ENCODE data around the gene TTC21B. TPM values are rescaled to one million over a fixed set of nuclear protein-coding genes. Genes with fewer than 3 reads are reported as not detected.

The TTC21B gene
- 106 and 107 TPM in 2 replicates for total RNA-seq (2013; cell fraction: nucleolus; rRNA removed)
- total RNA-seq (2014; rRNA removed) (14.4 and 17.1 TPM in 2 replicates), total RNA-seq (2014; rRNA removed; fragmentation: Illumina TruSeq; extraction: Trizol) (17.4 and 20.3 TPM in 2 replicates), total RNA-seq (2021) (9.8 and 13.4 TPM in 2 replicates), polyA plus RNA-seq (2011; rRNA removed) (22.4 and 33.8 TPM in 2 replicates), polyA plus RNA-seq (2014; fragmentation: Illumina TruSeq; extraction: Trizol) (8.1 and 9.4 TPM in 2 replicates), polyA plus RNA-seq (2014; fragmentation: Nextera tagmentation; extraction: Ambion mirVana) (1 to 10 TPM; 2.7 to 3.5 TPM), polyA plus RNA-seq (2014; rRNA removed) (8.8 and 13.2 TPM in 2 replicates), polyA plus RNA-seq (2016; fragmentation: Nextera tagmentation; extraction: Ambion mirVana) (1 to 10 TPM; 9.3 to 9.4 TPM), polyA minus RNA-seq (2011; rRNA and poly(A)+ RNA removed) (24.4 and 37.1 TPM in 2 replicates), Bru-seq, nascent RNA (percentile 77 among the genes with signal in this experiment), BruChase-seq, experiment 1, labeled RNA remaining after a 6-hour chase (percentile 72 among the genes with signal in this experiment), BruChase-seq, experiment 2, labeled RNA remaining after a 2-hour chase (percentile 80 among the genes with signal in this experiment)
- polyA plus RNA-seq (2011; ENCODE audit: low read depth): 3.6 TPM
- 8.2 and 11.1 TPM in 2 replicates for polyA plus RNA-seq (2011; cell fraction: cytosol; rRNA removed)
- polyA plus RNA-seq (2011; cell fraction: nucleus; rRNA removed): 25.1 and 26.7 TPM in 2 replicates
- polyA plus RNA-seq (2012): 5.3 and 6.9 TPM in 2 replicates
- 6.8 and 7.8 TPM in 2 replicates for polyA minus RNA-seq (2011; cell fraction: cytosol; rRNA and poly(A)+ RNA removed)
- 34.2 and 44.8 TPM in 2 replicates for polyA minus RNA-seq (2011; cell fraction: nucleus; rRNA and poly(A)+ RNA removed)
- long read RNA-seq, experiment 1, full-length matches to known transcripts: 3 of 3 reads
- long read RNA-seq, experiment 1, partial matches to known transcripts: 0 of 3 reads
- long read RNA-seq, experiment 1, other reads (novel, unspliced or antisense): 0 of 3 reads
- long read RNA-seq, experiment 2, partial matches to known transcripts: 16 of 23 reads
- long read RNA-seq, experiment 2, other reads (novel, unspliced or antisense): 4 of 23 reads

DNA sequence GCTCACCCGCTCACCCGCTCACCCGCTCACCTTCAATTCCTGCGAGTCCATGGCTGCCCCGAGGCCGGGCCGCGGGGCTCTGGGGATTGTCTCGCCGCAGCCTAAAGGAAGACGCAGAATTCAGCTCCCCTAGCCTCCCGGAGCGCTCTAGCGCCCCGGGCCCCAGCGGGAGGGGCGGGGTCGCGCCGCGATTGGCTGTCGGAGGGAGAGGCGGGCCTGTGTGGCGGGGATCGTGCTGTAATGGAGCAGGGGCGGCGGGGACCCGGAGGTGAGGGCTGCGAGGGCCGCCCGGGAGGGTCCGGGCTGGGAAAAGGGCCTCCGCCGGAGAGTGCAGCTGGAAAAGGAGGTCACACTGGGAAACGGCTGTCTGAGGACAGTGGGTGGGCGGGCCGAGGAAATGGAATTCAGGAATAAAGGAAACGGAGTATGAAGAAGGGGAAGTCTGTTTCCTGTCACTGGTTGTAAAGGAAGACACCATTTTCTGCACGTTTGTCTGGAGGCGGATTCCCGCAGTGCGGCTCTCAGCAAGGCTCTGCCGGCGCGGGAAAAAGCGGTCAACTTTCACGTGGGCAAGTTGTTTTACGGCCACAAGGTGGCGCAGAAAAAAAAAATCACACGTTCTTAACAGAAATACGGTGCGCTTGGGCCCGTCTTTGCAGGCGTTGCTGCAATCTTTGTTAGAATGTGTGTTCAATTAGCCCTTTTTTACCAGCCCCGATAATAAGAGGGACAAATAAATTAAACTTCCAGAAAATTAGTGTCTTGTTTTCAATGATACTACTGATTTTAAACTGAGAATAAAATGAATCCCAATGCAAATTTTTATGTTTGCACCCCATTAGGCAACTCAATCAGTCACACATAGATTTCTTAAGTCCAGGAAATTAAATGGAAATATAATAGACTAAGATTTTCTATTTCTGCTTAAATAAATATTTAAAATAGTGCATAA lies at the start of gene TTC21B:
TTC21B (minus strand) TSS at position 122 of the 952 bp plus-strand sequence; CDS start at position 51, 71 bp downstream.
- ATAC-seq: peak; percentile 97
- BruUV-seq (replicated peaks): no TSS peak
- peak; percentile 64 for DNase-seq (ENCODE audit: low read depth, low spot score)
- peak; percentile 97 for FAIRE-seq
- Histone ChIP-seq H3K79me2 (ENCODE audit: control insufficient read depth, insufficient read depth, low read length) (peaks cover 21% of the 10 kb centered on the region), H4K20me1 (ENCODE audit: control insufficient read depth, insufficient read depth) (no peaks in the 10 kb centered on the region), H3K27me3 (replicated peaks in 1 of 2; ENCODE audit: control insufficient read depth in 2 of 2, insufficient read depth in 2 of 2, low read length in 1 of 2) (no peaks in the 10 kb centered on the region), H2AFZ (ENCODE audit: control insufficient read depth, low read depth, low read length) (peak within 1 kb of the TSS; percentile 99), H3K4me3 (peak within 1 kb of the TSS; percentile 81), H3K36me3 (ENCODE audit: control insufficient read depth in 2 of 2, insufficient read depth in 2 of 2, low read length in 1 of 2) (no peaks in the 10 kb centered on the region), H3K27ac (ENCODE audit: control insufficient read depth, insufficient read depth) (peak within 1 kb of the TSS; percentile 78), H3K4me2 (ENCODE audit: control insufficient read depth, insufficient read depth) (peak within 1 kb of the TSS; percentile 79), H3K9me3 (replicated peaks; ENCODE audit: control insufficient read depth, insufficient read depth, low read length) (no peaks in the 10 kb centered on the region), H3K9ac (ENCODE audit: control insufficient read depth, insufficient read depth, low read length) (peak within 1 kb of the TSS; percentile 82), H3K4me1 (ENCODE audit: control insufficient read depth, insufficient read depth, low read length) (no peaks in the 10 kb centered on the region; the same call in 1 of the 2 replicates)
- intact Hi-C loops (cut with micrococcal nuclease; ENCODE audit: unreplicated experiment) (loop anchor here (1.0 to 5.0 kb wide), 2 partner anchors 77 to 174 kb away; partner anchors contain the start of gene SCN1A), in situ Hi-C loops (cut with MboI) (no loop called here)
- ChIA-PET RAD21 (ENCODE audit: unreplicated experiment) (interaction anchor here (0.7 to 1.8 kb wide), 7 partner anchors 9 to 504 kb away, joined by 3 to 8 read pairs (median 3); partner anchors contain the start of gene SCN1A), SMC1A (ENCODE audit: uncharacterized antibody, unreplicated experiment) (interaction anchor here (0.8 to 2.5 kb wide), 8 partner anchors 9 to 174 kb away, joined by 3 to 8 read pairs (median 3); no protein-coding TSS in a partner anchor), CTCF (interaction anchor here (0.6 to 3.9 kb wide), 9 partner anchors 9 to 813 kb away, joined by 3 to 17 read pairs (median 4); partner anchors contain the start of gene SCN1A), POLR2A (interaction anchor here (0.6 to 1.1 kb wide), 3 partner anchors 12 to 536 kb away, joined by 4 read pairs; no protein-coding TSS in a partner anchor)
- WGBS (ENCODE audit: insufficient coverage, insufficient replicate concordance, low lambda C conversion rate, missing lambda C conversion rate): under 1% methylated on average over 42 of the region's 55 CpGs
- TF ChIP-seq ZZZ3 (IDR thresholded peaks at IDR 0.05; ENCODE audit: control insufficient read depth, insufficient read length, low read depth) (no peak), MTA3 (IDR thresholded peaks at IDR 0.05; ENCODE audit: borderline replicate concordance, low read length) (no peak), CHD2 (IDR thresholded peaks at IDR 0.05; ENCODE audit: borderline replicate concordance, low read depth, low read length) (no peak; the same call in 1 of the 2 replicates), RUNX3 (IDR thresholded peaks at IDR 0.05; ENCODE audit: low read length) (peak; percentile 90), CBX3 (IDR thresholded peaks at IDR 0.05; ENCODE audit: borderline replicate concordance, low read depth) (no peak), SIN3A (IDR thresholded peaks at IDR 0.05; ENCODE audit: low read depth, low read length) (no peak), MEF2A (IDR thresholded peaks at IDR 0.05; ENCODE audit: insufficient read depth, low read depth, low read length) (no peak)
- TF ChIP-seq, protein P1, sequence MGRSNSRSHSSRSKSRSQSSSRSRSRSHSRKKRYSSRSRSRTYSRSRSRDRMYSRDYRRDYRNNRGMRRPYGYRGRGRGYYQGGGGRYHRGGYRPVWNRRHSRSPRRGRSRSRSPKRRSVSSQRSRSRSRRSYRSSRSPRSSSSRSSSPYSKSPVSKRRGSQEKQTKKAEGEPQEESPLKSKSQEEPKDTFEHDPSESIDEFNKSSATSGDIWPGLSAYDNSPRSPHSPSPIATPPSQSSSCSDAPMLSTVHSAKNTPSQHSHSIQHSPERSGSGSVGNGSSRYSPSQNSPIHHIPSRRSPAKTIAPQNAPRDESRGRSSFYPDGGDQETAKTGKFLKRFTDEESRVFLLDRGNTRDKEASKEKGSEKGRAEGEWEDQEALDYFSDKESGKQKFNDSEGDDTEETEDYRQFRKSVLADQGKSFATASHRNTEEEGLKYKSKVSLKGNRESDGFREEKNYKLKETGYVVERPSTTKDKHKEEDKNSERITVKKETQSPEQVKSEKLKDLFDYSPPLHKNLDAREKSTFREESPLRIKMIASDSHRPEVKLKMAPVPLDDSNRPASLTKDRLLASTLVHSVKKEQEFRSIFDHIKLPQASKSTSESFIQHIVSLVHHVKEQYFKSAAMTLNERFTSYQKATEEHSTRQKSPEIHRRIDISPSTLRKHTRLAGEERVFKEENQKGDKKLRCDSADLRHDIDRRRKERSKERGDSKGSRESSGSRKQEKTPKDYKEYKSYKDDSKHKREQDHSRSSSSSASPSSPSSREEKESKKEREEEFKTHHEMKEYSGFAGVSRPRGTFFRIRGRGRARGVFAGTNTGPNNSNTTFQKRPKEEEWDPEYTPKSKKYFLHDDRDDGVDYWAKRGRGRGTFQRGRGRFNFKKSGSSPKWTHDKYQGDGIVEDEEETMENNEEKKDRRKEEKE (IDR thresholded peaks at IDR 0.05): no peak
- TF ChIP-seq, protein P2, sequence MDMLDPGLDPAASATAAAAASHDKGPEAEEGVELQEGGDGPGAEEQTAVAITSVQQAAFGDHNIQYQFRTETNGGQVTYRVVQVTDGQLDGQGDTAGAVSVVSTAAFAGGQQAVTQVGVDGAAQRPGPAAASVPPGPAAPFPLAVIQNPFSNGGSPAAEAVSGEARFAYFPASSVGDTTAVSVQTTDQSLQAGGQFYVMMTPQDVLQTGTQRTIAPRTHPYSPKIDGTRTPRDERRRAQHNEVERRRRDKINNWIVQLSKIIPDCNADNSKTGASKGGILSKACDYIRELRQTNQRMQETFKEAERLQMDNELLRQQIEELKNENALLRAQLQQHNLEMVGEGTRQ (IDR thresholded peaks at IDR 0.05; ENCODE audit: borderline replicate concordance, low read depth, low read length): no peak; the same call in 1 of the 2 replicates

Measured in GM12878 (cell line).